ENCODE measurements around the gene ALDH3A2. TPM values are rescaled to one million over a fixed set of nuclear protein-coding genes. Genes with fewer than 3 reads are reported as not detected.

ALDH3A2 gene
- total and polyA plus RNA-seq, 3 experiments from 2014 or later, result 21.7 to 26.3 (median 24.7) TPM

GRCh38 chr17:19645734-19646201 is 2.8 kb upstream of the ALDH3A2 start:
- peaks cover 22 to 41% (median 25%) of the 10 kb centered on the region in 3 donors for H3K4me1 Mint-ChIP-seq
- Histone ChIP-seq H3K36me3 (ENCODE audit: insufficient read depth, low read length) (no peaks in the 10 kb centered on the region), H3K27me3 (ENCODE audit: insufficient read depth, low read length, poor library complexity, severe bottlenecking) (no peaks in the 10 kb centered on the region), H3K27ac (ENCODE audit: low read depth, low read length) (no peak overlapping the region), H3K9me3 (ENCODE audit: low read length) (no peaks in the 10 kb centered on the region), H3K4me1 (ENCODE audit: insufficient read depth, low read length) (peaks cover 20% of the 10 kb centered on the region), H3K4me3 (ENCODE audit: low read length) (no peak overlapping the region)
- no peaks in the 10 kb centered on the region for H3K9me3 Mint-ChIP-seq
- peak overlapping the region in 3 of 8 donors; percentile 9 to 74 (median 69) for H3K27ac Mint-ChIP-seq
- peak; percentile 19 to 68 (median 33) for DNase-seq
- CTCF ChIA-PET, result interaction anchor here (0.8 to 1.0 kb wide), 2 partner anchors 9 to 14 kb away, joined by 3 to 4 read pairs; no protein-coding TSS in a partner anchor
- POLR2A ChIA-PET, result no interaction called here
- H3K27me3 Mint-ChIP-seq, result no peaks in the 10 kb centered on the region
- H3K4me3 Mint-ChIP-seq, result peak overlapping the region in 2 of 7 donors; percentile 12 to 96
- H3K36me3 Mint-ChIP-seq, result peaks cover 0 to 10% (median 2%) of the 10 kb centered on the region in 3 donors

- CTCF ChIA-PET, result interaction anchor here (0.7 to 2.5 kb wide), 6 partner anchors 13 to 205 kb away, joined by 3 to 10 read pairs (median 4); no protein-coding TSS in a partner anchor
- Histone ChIP-seq H3K36me3 (ENCODE audit: insufficient read depth, low read length) (no peaks in the 10 kb centered on the region), H3K9me3 (ENCODE audit: low read length) (no peaks in the 10 kb centered on the region), H3K4me3 (ENCODE audit: low read length) (no peak overlapping the region), H3K27me3 (ENCODE audit: insufficient read depth, low read length, poor library complexity, severe bottlenecking) (no peaks in the 10 kb centered on the region), H3K27ac (ENCODE audit: low read depth, low read length) (no peak overlapping the region), H3K4me1 (ENCODE audit: insufficient read depth, low read length) (peaks cover 20% of the 10 kb centered on the region)
- Mint-ChIP-seq H3K27me3 (no peaks in the 10 kb centered on the region), H3K4me3 (peak overlapping the region; percentile 95 to 98 (median 96)), H3K9me3 (no peaks in the 10 kb centered on the region), H3K27ac (peak overlapping the region; percentile 93 to 99 (median 95)), H3K4me1 (peaks cover 25 to 53% (median 38%) of the 10 kb centered on the region in 3 donors), H3K36me3 (peaks cover 0 to 13% (median 6%) of the 10 kb centered on the region in 3 donors)
- POLR2A ChIA-PET, result interaction anchor here (0.7 to 1.6 kb wide), 4 partner anchors 98 to 331 kb away, joined by 3 to 5 read pairs (median 5); partner anchors contain the start of genes AKAP10, B9D1 and MAPK7
- peak in 1 of 5 donors; percentile 0 for DNase-seq
Measured at GRCh38 chr17:19646788-19647696, 1.5 kb upstream of the ALDH3A2 start.

DNA sequence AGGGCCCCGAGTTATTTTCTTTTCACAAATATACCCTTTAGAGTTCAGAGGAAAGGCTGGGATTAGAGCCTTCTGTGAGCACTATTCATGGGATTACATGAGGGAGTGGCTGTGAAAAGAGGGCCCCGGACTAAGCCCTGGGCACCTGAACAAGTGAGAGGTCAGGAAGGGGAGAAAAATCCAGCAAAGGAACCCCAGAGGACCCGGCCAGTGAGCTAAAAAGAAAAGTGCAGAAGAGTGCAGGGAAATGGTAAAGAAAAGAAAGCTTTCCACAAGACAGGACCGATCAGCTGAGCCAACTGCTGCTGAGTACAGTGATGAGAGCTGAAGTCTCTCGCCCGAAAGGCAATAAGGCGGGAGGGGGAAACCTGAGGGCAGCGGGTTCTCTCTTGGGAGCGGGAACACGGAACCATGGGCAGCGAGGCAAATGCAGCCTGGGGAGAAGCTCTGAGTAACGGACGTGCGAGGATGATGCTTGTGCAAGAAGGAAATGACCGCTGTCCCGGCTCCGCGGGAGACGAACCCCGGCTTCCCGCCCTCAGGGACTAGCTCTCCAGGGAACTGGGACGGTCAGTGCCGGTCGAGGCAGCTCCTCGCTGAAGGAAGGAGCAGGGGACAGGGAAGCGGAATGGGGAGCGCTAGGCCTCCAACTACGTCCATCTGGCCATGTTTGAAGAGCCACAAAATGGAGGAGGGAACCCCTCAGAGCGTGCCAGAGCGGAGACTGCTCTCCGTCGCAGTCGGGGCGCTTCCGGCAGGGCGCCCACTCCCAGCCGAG is 665 bp upstream of the ALDH3A2 start:
- peaks cover 20% of the 10 kb centered on the region for H3K4me1 ChIP-seq (ENCODE audit: insufficient read depth, low read length)
- ChIA-PET POLR2A (interaction anchor here (0.7 to 1.6 kb wide), 5 partner anchors 13 to 330 kb away, joined by 3 to 5 read pairs (median 5); partner anchors contain the start of genes AKAP10, B9D1 and MAPK7), CTCF (interaction anchor here (1.3 to 2.5 kb wide), 5 partner anchors 16 to 134 kb away, joined by 3 to 10 read pairs (median 6); no protein-coding TSS in a partner anchor)
- H3K36me3 ChIP-seq (ENCODE audit: insufficient read depth, low read length), result no peaks in the 10 kb centered on the region
- peak overlapping the region; percentile 76 for H3K4me3 ChIP-seq (ENCODE audit: low read length)
- H3K9me3 ChIP-seq (ENCODE audit: low read length), result no peaks in the 10 kb centered on the region
- H3K27me3 ChIP-seq (ENCODE audit: insufficient read depth, low read length, poor library complexity, severe bottlenecking), result no peaks in the 10 kb centered on the region
- Mint-ChIP-seq H3K4me3 (peak overlapping the region; percentile 95 to 98 (median 96)), H3K4me1 (peaks cover 25 to 53% (median 41%) of the 10 kb centered on the region in 3 donors), H3K36me3 (peaks cover 0 to 20% (median 7%) of the 10 kb centered on the region in 3 donors), H3K27me3 (no peaks in the 10 kb centered on the region), H3K9me3 (no peaks in the 10 kb centered on the region), H3K27ac (peak overlapping the region; percentile 93 to 99 (median 95))
- peak overlapping the region; percentile 41 for H3K27ac ChIP-seq (ENCODE audit: low read depth, low read length)
- peak in 2 of 5 donors; percentile 15 to 55 for DNase-seq

DNA sequence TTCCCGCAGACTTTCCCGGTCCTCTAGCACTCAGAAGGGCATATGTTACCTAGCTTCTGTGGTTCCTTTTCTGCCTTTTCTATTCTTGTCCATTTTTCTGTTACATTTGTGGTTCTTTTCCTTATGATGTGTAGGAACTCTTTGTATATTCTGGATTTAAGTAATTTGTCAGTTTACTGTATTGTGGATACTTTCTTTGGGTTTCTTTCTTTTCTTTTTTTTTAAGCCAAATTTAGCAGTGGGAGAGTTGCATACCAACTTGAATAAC is 657 bp downstream of the ALDH3A2 start:
- Histone ChIP-seq H3K9me3 (ENCODE audit: low read length) (no peaks in the 10 kb centered on the region), H3K27ac (ENCODE audit: low read depth, low read length) (no peak overlapping the region), H3K36me3 (ENCODE audit: insufficient read depth, low read length) (no peaks in the 10 kb centered on the region), H3K27me3 (ENCODE audit: insufficient read depth, low read length, poor library complexity, severe bottlenecking) (no peaks in the 10 kb centered on the region), H3K4me3 (ENCODE audit: low read length) (peak overlapping the region; percentile 76), H3K4me1 (ENCODE audit: insufficient read depth, low read length) (peaks cover 20% of the 10 kb centered on the region)
- ChIA-PET CTCF (interaction anchor here (0.9 to 1.6 kb wide), 6 partner anchors 11 to 202 kb away, joined by 3 to 6 read pairs (median 4); no protein-coding TSS in a partner anchor), POLR2A (no interaction called here)
- no peaks in the 10 kb centered on the region for H3K27me3 Mint-ChIP-seq
- peak overlapping the region; percentile 95 to 98 (median 96) for H3K4me3 Mint-ChIP-seq
- peaks cover 4 to 30% (median 11%) of the 10 kb centered on the region in 3 donors for H3K36me3 Mint-ChIP-seq
- peaks cover 25 to 53% (median 41%) of the 10 kb centered on the region in 3 donors for H3K4me1 Mint-ChIP-seq
- peak overlapping the region; percentile 17 to 96 (median 84) for H3K27ac Mint-ChIP-seq
- no peak for DNase-seq
- no peaks in the 10 kb centered on the region for H3K9me3 Mint-ChIP-seq

DNA sequence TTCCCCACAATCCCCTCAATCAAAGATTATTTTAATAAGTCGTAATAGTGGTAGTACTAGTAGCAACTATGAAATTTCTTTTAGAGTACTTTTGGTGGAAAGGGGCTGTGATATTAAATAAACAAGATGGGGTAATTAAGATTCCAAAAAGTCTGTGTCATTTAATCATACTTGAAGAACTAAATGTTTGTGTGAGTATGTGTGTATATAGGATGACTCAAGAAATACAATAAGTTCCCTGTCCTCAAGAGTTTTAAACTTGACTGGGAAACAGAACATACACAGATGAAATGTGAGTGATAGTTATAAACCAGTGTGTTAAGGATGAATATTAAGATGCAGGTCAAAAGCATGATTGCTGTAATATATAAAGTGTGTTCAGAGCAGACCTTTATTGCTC is 2.3 kb downstream of the ALDH3A2 start:
- Histone ChIP-seq H3K36me3 (ENCODE audit: insufficient read depth, low read length) (no peaks in the 10 kb centered on the region), H3K9me3 (ENCODE audit: low read length) (no peaks in the 10 kb centered on the region), H3K27me3 (ENCODE audit: insufficient read depth, low read length, poor library complexity, severe bottlenecking) (no peaks in the 10 kb centered on the region), H3K4me1 (ENCODE audit: insufficient read depth, low read length) (peaks cover 20% of the 10 kb centered on the region), H3K4me3 (ENCODE audit: low read length) (no peak overlapping the region), H3K27ac (ENCODE audit: low read depth, low read length) (no peak overlapping the region)
- H3K4me1 Mint-ChIP-seq, result peaks cover 25 to 52% (median 41%) of the 10 kb centered on the region in 3 donors
- ChIA-PET POLR2A (no interaction called here), CTCF (no interaction called here)
- H3K9me3 Mint-ChIP-seq, result no peaks in the 10 kb centered on the region
- peak overlapping the region in 6 of 7 donors; percentile 25 to 98 (median 60) for H3K4me3 Mint-ChIP-seq
- no peaks in the 10 kb centered on the region for H3K27me3 Mint-ChIP-seq
- H3K36me3 Mint-ChIP-seq, result peaks cover 15 to 42% (median 20%) of the 10 kb centered on the region in 3 donors
- no peak overlapping the region for H3K27ac Mint-ChIP-seq
- DNase-seq, result no peak

DNA sequence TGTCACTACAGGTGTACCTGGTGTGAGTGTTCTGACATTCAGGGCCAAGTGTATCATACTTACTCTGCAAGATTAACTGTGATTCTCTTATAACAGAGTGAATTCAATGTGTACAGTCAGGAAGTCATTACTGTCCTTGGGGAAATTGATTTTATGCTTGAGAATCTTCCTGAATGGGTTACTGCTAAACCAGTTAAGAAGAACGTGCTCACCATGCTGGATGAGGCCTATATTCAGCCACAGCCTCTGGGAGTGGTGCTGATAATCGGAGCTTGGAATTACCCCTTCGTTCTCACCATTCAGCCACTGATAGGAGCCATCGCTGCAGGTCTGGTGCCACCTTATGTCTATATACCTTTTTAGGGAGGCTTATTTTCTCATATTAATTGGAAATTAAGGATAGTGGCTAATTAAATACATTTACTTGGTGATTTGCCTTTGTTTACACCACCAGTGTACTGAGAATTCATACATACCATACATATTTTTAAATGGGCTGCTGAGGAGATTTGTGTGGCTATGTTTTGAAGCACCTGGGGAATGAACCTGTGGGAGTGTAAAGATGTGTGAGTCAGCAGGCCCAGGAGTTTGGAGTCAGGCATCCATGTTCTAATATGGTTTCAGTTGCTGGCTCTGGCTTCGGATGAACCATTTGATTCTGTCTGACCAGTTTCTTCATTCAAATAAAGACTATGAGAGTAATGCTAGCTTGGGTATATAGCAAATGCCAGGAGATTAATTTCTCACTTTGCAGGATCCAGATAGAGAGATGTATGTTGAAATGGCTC is 3.1 kb downstream of the ALDH3A2 start:
- H3K27ac Mint-ChIP-seq, result peak overlapping the region in 1 of 8 donors; percentile 64
- peaks cover 15 to 50% (median 27%) of the 10 kb centered on the region in 3 donors for H3K36me3 Mint-ChIP-seq
- no peak for DNase-seq
- H3K4me1 Mint-ChIP-seq, result peaks cover 25 to 46% (median 41%) of the 10 kb centered on the region in 3 donors
- peak overlapping the region in 1 of 7 donors; percentile 29 for H3K4me3 Mint-ChIP-seq
- ChIA-PET CTCF (no interaction called here), POLR2A (no interaction called here)
- Histone ChIP-seq H3K27ac (ENCODE audit: low read depth, low read length) (no peak overlapping the region), H3K36me3 (ENCODE audit: insufficient read depth, low read length) (peaks cover 8% of the 10 kb centered on the region), H3K27me3 (ENCODE audit: insufficient read depth, low read length, poor library complexity, severe bottlenecking) (no peaks in the 10 kb centered on the region), H3K4me3 (ENCODE audit: low read length) (no peak overlapping the region), H3K9me3 (ENCODE audit: low read length) (no peaks in the 10 kb centered on the region), H3K4me1 (ENCODE audit: insufficient read depth, low read length) (peaks cover 20% of the 10 kb centered on the region)
- H3K27me3 Mint-ChIP-seq, result no peaks in the 10 kb centered on the region
- H3K9me3 Mint-ChIP-seq, result no peaks in the 10 kb centered on the region

- Mint-ChIP-seq H3K4me3 (peak overlapping the region in 1 of 7 donors; percentile 29), H3K36me3 (peaks cover 15 to 56% (median 29%) of the 10 kb centered on the region in 3 donors), H3K4me1 (peaks cover 19 to 37% (median 34%) of the 10 kb centered on the region in 3 donors), H3K27ac (no peak overlapping the region), H3K9me3 (no peaks in the 10 kb centered on the region), H3K27me3 (no peaks in the 10 kb centered on the region)
- H3K27ac ChIP-seq (ENCODE audit: low read depth, low read length), result no peak overlapping the region
- no peaks in the 10 kb centered on the region for H3K9me3 ChIP-seq (ENCODE audit: low read length)
- no peaks in the 10 kb centered on the region for H3K27me3 ChIP-seq (ENCODE audit: insufficient read depth, low read length, poor library complexity, severe bottlenecking)
- ChIA-PET POLR2A (interaction anchor here (0.7 kb wide), 1 partner anchor 66 kb away, joined by 3 read pairs; no protein-coding TSS in a partner anchor), CTCF (interaction anchor here (1.1 kb wide), 1 partner anchor 9 kb away, joined by 3 read pairs; no protein-coding TSS in a partner anchor)
- DNase-seq, result no peak
- H3K36me3 ChIP-seq (ENCODE audit: insufficient read depth, low read length), result peaks cover 12% of the 10 kb centered on the region
- peaks cover 16% of the 10 kb centered on the region for H3K4me1 ChIP-seq (ENCODE audit: insufficient read depth, low read length)
- H3K4me3 ChIP-seq (ENCODE audit: low read length), result no peak overlapping the region
Measured at GRCh38 chr17:19652595-19652994, 4.0 kb downstream of the ALDH3A2 start.
